SH-SY5Y (cell line): ENCODE measurements around the gene KCNK17.

ENCODE experiments used
- GATA2 ChIP-seq: IDR thresholded peaks from 2 replicates; pipeline ENCODE4 v1.6.1; 2011; ENCODE audit warnings: mild to moderate bottlenecking, low read depth, low read length
- GATA3 ChIP-seq: IDR thresholded peaks from 2 replicates; pipeline ENCODE4 v1.6.1; 2011; ENCODE audit warnings: low read depth, mild to moderate bottlenecking, low read length, moderate library complexity

DNA sequence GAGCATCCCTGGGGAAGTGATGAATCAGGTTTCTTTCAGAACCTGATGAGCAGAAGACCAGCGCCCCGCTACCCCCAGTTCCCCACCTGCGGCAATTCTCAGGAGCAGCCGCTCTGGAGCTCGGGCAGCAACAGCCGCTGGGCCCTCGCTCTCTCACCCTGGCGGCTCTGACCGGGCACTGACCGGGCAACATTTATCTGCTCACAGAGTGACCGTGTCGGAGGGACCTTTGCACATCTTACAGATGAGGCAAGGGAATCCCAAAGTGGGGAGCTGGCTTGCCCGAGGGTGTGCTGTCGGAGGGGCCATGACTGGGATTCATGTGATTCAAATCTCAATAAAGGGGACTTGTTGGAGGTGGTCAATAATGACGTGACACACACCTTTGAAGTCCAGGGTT is 34.5 kb upstream of the KCNK17 start:
- TF ChIP-seq GATA3 (no peak), GATA2 (no peak)
